ENCODE data around the gene LIN7A. TPM values are rescaled to one million over a fixed set of nuclear protein-coding genes. Genes with fewer than 3 reads are reported as not detected.
"Not testable (repeated sequence)": the region's sequence is repeated elsewhere in the genome, so short reads cannot be mapped to it uniquely, and the experiment has no call there.

The LIN7A gene
- total RNA-seq, 1 donor from 2014 or later: 0.07 TPM

- no peak for DNase-seq (ENCODE audit: low read depth, low spot score)
Measured at GRCh38 chr12:80920006-80920405, 17.7 kb downstream of the LIN7A start.

- DNase-seq (ENCODE audit: low read depth, low spot score): no peak
Measured at GRCh38 chr12:80917651-80918050, 20.1 kb downstream of the LIN7A start.

GRCh38 chr12:80912901-80913770, 24.6 kb downstream of the LIN7A start:
- DNase-seq (ENCODE audit: low read depth, low spot score): no peak

- no peak for DNase-seq (ENCODE audit: low read depth, low spot score)
Measured at GRCh38 chr12:80909370-80909769, 28.4 kb downstream of the LIN7A start.

GRCh38 chr12:80902711-80903110, 35.0 kb downstream of the LIN7A start:
- DNase-seq (ENCODE audit: low read depth, low spot score): no peak

- no peak for DNase-seq (ENCODE audit: low read depth, low spot score)
Measured at GRCh38 chr12:80901661-80902060, 36.1 kb downstream of the LIN7A start.

- DNase-seq (ENCODE audit: low read depth, low spot score): no peak
Measured at GRCh38 chr12:80895240-80895639, 42.5 kb downstream of the LIN7A start.

GRCh38 chr12:80894179-80894578, 43.6 kb downstream of the LIN7A start:
- DNase-seq (ENCODE audit: low read depth, low spot score): no peak

GRCh38 chr12:80892597-80893445, 44.9 kb downstream of the LIN7A start:
- DNase-seq (ENCODE audit: low read depth, low spot score): no peak

GRCh38 chr12:80884651-80885050, 53.1 kb downstream of the LIN7A start:
- no peak for DNase-seq (ENCODE audit: low read depth, low spot score)

GRCh38 chr12:80881106-80881505, 56.6 kb downstream of the LIN7A start:
- no peak for DNase-seq (ENCODE audit: low read depth, low spot score)

GRCh38 chr12:80878452-80878851, 59.3 kb downstream of the LIN7A start:
- not testable (repeated sequence) for DNase-seq (ENCODE audit: low read depth, low spot score)

- no peak for DNase-seq (ENCODE audit: low read depth, low spot score)
Measured at GRCh38 chr12:80877721-80878265, 59.9 kb downstream of the LIN7A start.

GRCh38 chr12:80872053-80872452, 65.7 kb downstream of the LIN7A start:
- DNase-seq (ENCODE audit: low read depth, low spot score): no peak

GRCh38 chr12:80869264-80869663, 68.5 kb downstream of the LIN7A start:
- DNase-seq (ENCODE audit: low read depth, low spot score): no peak

GRCh38 chr12:80868576-80868975, 69.2 kb downstream of the LIN7A start:
- DNase-seq (ENCODE audit: low read depth, low spot score): no peak

GRCh38 chr12:80867941-80868340, 69.8 kb downstream of the LIN7A start:
- no peak for DNase-seq (ENCODE audit: low read depth, low spot score)

GRCh38 chr12:80864046-80864735, 73.5 kb downstream of the LIN7A start:
- DNase-seq (ENCODE audit: low read depth, low spot score): no peak

GRCh38 chr12:80862531-80862930, 75.2 kb downstream of the LIN7A start:
- DNase-seq (ENCODE audit: low read depth, low spot score): no peak

GRCh38 chr12:80861641-80862378, 75.9 kb downstream of the LIN7A start:
- no peak for DNase-seq (ENCODE audit: low read depth, low spot score)

GRCh38 chr12:80860928-80861327, 76.8 kb downstream of the LIN7A start:
- no peak for DNase-seq (ENCODE audit: low read depth, low spot score)

Measured in pulmonary artery endothelial cell (primary cell).